SH-SY5Y (cell line): ENCODE measurements around the gene TNPO3.

Experiments
- GATA2 ChIP-seq: IDR thresholded peaks from 2 replicates; pipeline ENCODE4 v1.6.1; 2011; ENCODE audit warnings: mild to moderate bottlenecking, low read depth, low read length
- GATA3 ChIP-seq: IDR thresholded peaks from 2 replicates; pipeline ENCODE4 v1.6.1; 2011; ENCODE audit warnings: low read depth, mild to moderate bottlenecking, low read length, moderate library complexity

DNA sequence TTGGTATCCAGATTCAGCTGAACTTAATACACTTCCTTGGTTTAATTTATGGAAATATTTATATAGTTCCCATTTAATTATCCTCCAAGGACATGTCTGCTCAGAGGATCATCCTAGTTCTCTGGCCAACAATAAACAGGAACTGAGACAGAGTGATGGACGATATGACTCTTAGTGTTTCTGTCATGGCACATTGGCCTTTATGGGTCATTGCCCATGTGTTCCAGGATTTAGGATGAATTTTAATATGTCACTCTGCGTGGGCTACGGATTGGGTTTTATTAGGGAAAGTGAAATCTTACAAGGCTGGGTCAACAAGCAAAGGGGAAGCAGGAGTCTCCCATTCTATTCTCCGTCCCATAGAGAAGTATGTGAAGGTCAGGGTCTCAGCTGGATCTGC lies 18.8 kb upstream of the TNPO3 start:
- TF ChIP-seq GATA2 = no peak
- no peak for TF ChIP-seq GATA3
